Measurements from ENCODE around the gene TRIM26.

Gene TRIM26

GRCh38 chr6:30216096-30216495 lies 2.9 kb upstream of the TRIM26 start:
- H3K36me3 ChIP-seq (replicated peaks in 1 of 2; ENCODE audit: control insufficient read depth in 2 of 2, insufficient read depth in 2 of 2, low read length in 2 of 2): no peaks in the 10 kb centered on the region
- no peak overlapping the region for H3K27ac ChIP-seq (replicated peaks; ENCODE audit: low read length)
- H3K14ac ChIP-seq (ENCODE audit: low read length): no peak overlapping the region
- H4K8ac ChIP-seq (ENCODE audit: low read depth, low read length): no peak overlapping the region
- H3K79me1 ChIP-seq (ENCODE audit: low read depth, low read length): no peaks in the 10 kb centered on the region
- H2AFZ ChIP-seq (ENCODE audit: low read length): peak overlapping the region; percentile 32
- no peak overlapping the region for H2BK15ac ChIP-seq (ENCODE audit: low read length)
- no peak overlapping the region for H3K9ac ChIP-seq (ENCODE audit: low read depth, low read length, poor library complexity)
- no peaks in the 10 kb centered on the region for H3K27me3 ChIP-seq (ENCODE audit: control insufficient read depth in 3 of 3, insufficient read depth in 3 of 3, low read depth in 1 of 3, low read length in 3 of 3)
- H2AK5ac ChIP-seq (ENCODE audit: low read depth, low read length): no peak overlapping the region
- no peak overlapping the region for H2BK120ac ChIP-seq (ENCODE audit: low read depth, low read length)
- H3K23ac ChIP-seq (ENCODE audit: low read depth, low read length, poor library complexity): no peak overlapping the region
- no peak overlapping the region for H2BK5ac ChIP-seq (ENCODE audit: low read length)
- H3K4ac ChIP-seq (ENCODE audit: low read length): no peak overlapping the region
- no peak overlapping the region for H3K4me2 ChIP-seq (ENCODE audit: insufficient read depth, low read length, poor library complexity, severe bottlenecking)
- H3K4me3 ChIP-seq (ENCODE audit: low read length in 2 of 2): no peak overlapping the region
- H3K18ac ChIP-seq (ENCODE audit: low read length): no peak overlapping the region
- peaks cover 4 to 12% of the 10 kb centered on the region in 2 donors for H3K4me1 ChIP-seq (ENCODE audit: control insufficient read depth in 2 of 2, insufficient read depth in 1 of 2, low read depth in 1 of 2, low read length in 2 of 2)
- no CpG with 5 or more reads among the region's 3 CpGs for WGBS, 2 donors (ENCODE audit: extremely low coverage in 2 of 2, insufficient read length in 2 of 2, insufficient replicate concordance in 1 of 2)
- no peak overlapping the region for H4K91ac ChIP-seq (ENCODE audit: low read depth, low read length, poor library complexity)
- H2BK12ac ChIP-seq (ENCODE audit: low read length): no peak overlapping the region
- no peak for DNase-seq (ENCODE audit: low spot score)
- H3K9me3 ChIP-seq (replicated peaks in 1 of 2; ENCODE audit: control insufficient read depth in 2 of 2, insufficient read depth in 1 of 2, low read depth in 1 of 2, low read length in 2 of 2): no peaks in the 10 kb centered on the region

- no peak for DNase-seq (ENCODE audit: low spot score)
Measured at GRCh38 chr6:30214657-30214982, 1.4 kb upstream of the TRIM26 start.

GRCh38 chr6:30213957-30214656 lies 901 bp upstream of the TRIM26 start:
- WGBS, 2 donors (ENCODE audit: extremely low coverage in 2 of 2, insufficient read length in 2 of 2, insufficient replicate concordance in 1 of 2): no CpG with 5 or more reads among the region's 45 CpGs
- H3K4ac ChIP-seq (ENCODE audit: low read length): no peak overlapping the region
- no peaks in the 10 kb centered on the region for H3K27me3 ChIP-seq (ENCODE audit: control insufficient read depth in 3 of 3, insufficient read depth in 3 of 3, low read depth in 1 of 3, low read length in 3 of 3)
- H2BK120ac ChIP-seq (ENCODE audit: low read depth, low read length): no peak overlapping the region
- peak overlapping the region; percentile 58 for H3K18ac ChIP-seq (ENCODE audit: low read length)
- H3K4me2 ChIP-seq (ENCODE audit: insufficient read depth, low read length, poor library complexity, severe bottlenecking): peak overlapping the region; percentile 77
- peak overlapping the region; percentile 58 for H3K27ac ChIP-seq (replicated peaks; ENCODE audit: low read length)
- H3K79me1 ChIP-seq (ENCODE audit: low read depth, low read length): no peaks in the 10 kb centered on the region
- peak overlapping the region; percentile 95 for H2AFZ ChIP-seq (ENCODE audit: low read length)
- H2BK5ac ChIP-seq (ENCODE audit: low read length): no peak overlapping the region
- no peaks in the 10 kb centered on the region for H3K9me3 ChIP-seq (replicated peaks in 1 of 2; ENCODE audit: control insufficient read depth in 2 of 2, insufficient read depth in 1 of 2, low read depth in 1 of 2, low read length in 2 of 2)
- peak overlapping the region; percentile 68 for H2AK5ac ChIP-seq (ENCODE audit: low read depth, low read length)
- no peak overlapping the region for H2BK12ac ChIP-seq (ENCODE audit: low read length)
- H3K36me3 ChIP-seq (replicated peaks in 1 of 2; ENCODE audit: control insufficient read depth in 2 of 2, insufficient read depth in 2 of 2, low read length in 2 of 2): peaks cover 0 to 15% of the 10 kb centered on the region in 2 donors
- peak overlapping the region; percentile 90 for H3K9ac ChIP-seq (ENCODE audit: low read depth, low read length, poor library complexity)
- H3K23ac ChIP-seq (ENCODE audit: low read depth, low read length, poor library complexity): peak overlapping the region; percentile 46
- peak overlapping the region; percentile 53 for H4K8ac ChIP-seq (ENCODE audit: low read depth, low read length)
- H3K4me1 ChIP-seq (ENCODE audit: control insufficient read depth in 2 of 2, insufficient read depth in 1 of 2, low read depth in 1 of 2, low read length in 2 of 2): peaks cover 4 to 21% of the 10 kb centered on the region in 2 donors
- peak overlapping the region; percentile 89 for H3K4me3 ChIP-seq (ENCODE audit: low read length in 2 of 2)
- no peak overlapping the region for H3K14ac ChIP-seq (ENCODE audit: low read length)
- H2BK15ac ChIP-seq (ENCODE audit: low read length): peak overlapping the region; percentile 35
- no peak overlapping the region for H4K91ac ChIP-seq (ENCODE audit: low read depth, low read length, poor library complexity)
- peak; percentile 46 for DNase-seq (ENCODE audit: low spot score)

More at GRCh38 chr6:30214657-30214982, 1.4 kb upstream of the TRIM26 start:
- no peak overlapping the region for H3K27ac ChIP-seq (replicated peaks; ENCODE audit: low read length)
- H3K18ac ChIP-seq (ENCODE audit: low read length): peak overlapping the region; percentile 44
- H2BK15ac ChIP-seq (ENCODE audit: low read length): peak overlapping the region; percentile 35
- peaks cover 0 to 10% of the 10 kb centered on the region in 2 donors for H3K36me3 ChIP-seq (replicated peaks in 1 of 2; ENCODE audit: control insufficient read depth in 2 of 2, insufficient read depth in 2 of 2, low read length in 2 of 2)
- H3K4me3 ChIP-seq (ENCODE audit: low read length in 2 of 2): peak overlapping the region; percentile 89
- no peak overlapping the region for H2BK120ac ChIP-seq (ENCODE audit: low read depth, low read length)
- peak overlapping the region; percentile 95 for H2AFZ ChIP-seq (ENCODE audit: low read length)
- H3K14ac ChIP-seq (ENCODE audit: low read length): no peak overlapping the region
- no peak overlapping the region for H2BK5ac ChIP-seq (ENCODE audit: low read length)
- H4K8ac ChIP-seq (ENCODE audit: low read depth, low read length): no peak overlapping the region
- H2BK12ac ChIP-seq (ENCODE audit: low read length): no peak overlapping the region
- H3K4me2 ChIP-seq (ENCODE audit: insufficient read depth, low read length, poor library complexity, severe bottlenecking): peak overlapping the region; percentile 77
- no peak overlapping the region for H3K23ac ChIP-seq (ENCODE audit: low read depth, low read length, poor library complexity)
- WGBS, 2 donors (ENCODE audit: extremely low coverage in 2 of 2, insufficient read length in 2 of 2, insufficient replicate concordance in 1 of 2): no CpG with 5 or more reads among the region's 14 CpGs
- peak overlapping the region; percentile 68 for H2AK5ac ChIP-seq (ENCODE audit: low read depth, low read length)
- peaks cover 4 to 21% of the 10 kb centered on the region in 2 donors for H3K4me1 ChIP-seq (ENCODE audit: control insufficient read depth in 2 of 2, insufficient read depth in 1 of 2, low read depth in 1 of 2, low read length in 2 of 2)
- no peak overlapping the region for H4K91ac ChIP-seq (ENCODE audit: low read depth, low read length, poor library complexity)
- no peaks in the 10 kb centered on the region for H3K9me3 ChIP-seq (replicated peaks in 1 of 2; ENCODE audit: control insufficient read depth in 2 of 2, insufficient read depth in 1 of 2, low read depth in 1 of 2, low read length in 2 of 2)
- no peak overlapping the region for H3K4ac ChIP-seq (ENCODE audit: low read length)
- no peaks in the 10 kb centered on the region for H3K27me3 ChIP-seq (ENCODE audit: control insufficient read depth in 3 of 3, insufficient read depth in 3 of 3, low read depth in 1 of 3, low read length in 3 of 3)
- H3K9ac ChIP-seq (ENCODE audit: low read depth, low read length, poor library complexity): no peak overlapping the region
- H3K79me1 ChIP-seq (ENCODE audit: low read depth, low read length): no peaks in the 10 kb centered on the region

GRCh38 chr6:30213667-30213956 lies 406 bp upstream of the TRIM26 start:
- WGBS, 2 donors (ENCODE audit: extremely low coverage in 2 of 2, insufficient read length in 2 of 2, insufficient replicate concordance in 1 of 2): no CpG with 5 or more reads among the region's 12 CpGs
- Histone ChIP-seq H3K27ac (replicated peaks; ENCODE audit: low read length) (no peak overlapping the region), H2BK120ac (ENCODE audit: low read depth, low read length) (no peak overlapping the region)

More at GRCh38 chr6:30213667-30213956, 406 bp upstream of the TRIM26 start:
- Histone ChIP-seq H2BK15ac (ENCODE audit: low read length) (no peak overlapping the region), H4K91ac (ENCODE audit: low read depth, low read length, poor library complexity) (no peak overlapping the region), H4K8ac (ENCODE audit: low read depth, low read length) (no peak overlapping the region), H3K79me1 (ENCODE audit: low read depth, low read length) (no peaks in the 10 kb centered on the region), H2BK12ac (ENCODE audit: low read length) (no peak overlapping the region), H3K36me3 (replicated peaks in 1 of 2; ENCODE audit: control insufficient read depth in 2 of 2, insufficient read depth in 2 of 2, low read length in 2 of 2) (peaks cover 0 to 20% of the 10 kb centered on the region in 2 donors), H2AK5ac (ENCODE audit: low read depth, low read length) (no peak overlapping the region), H3K4me3 (ENCODE audit: low read length in 2 of 2) (peak overlapping the region; percentile 89), H3K18ac (ENCODE audit: low read length) (no peak overlapping the region), H2AFZ (ENCODE audit: low read length) (peak overlapping the region; percentile 95), H2BK5ac (ENCODE audit: low read length) (no peak overlapping the region), H3K4me1 (ENCODE audit: control insufficient read depth in 2 of 2, insufficient read depth in 1 of 2, low read depth in 1 of 2, low read length in 2 of 2) (peaks cover 4 to 21% of the 10 kb centered on the region in 2 donors), H3K23ac (ENCODE audit: low read depth, low read length, poor library complexity) (no peak overlapping the region), H3K14ac (ENCODE audit: low read length) (no peak overlapping the region), H3K9me3 (replicated peaks in 1 of 2; ENCODE audit: control insufficient read depth in 2 of 2, insufficient read depth in 1 of 2, low read depth in 1 of 2, low read length in 2 of 2) (no peaks in the 10 kb centered on the region), H3K4ac (ENCODE audit: low read length) (no peak overlapping the region), H3K9ac (ENCODE audit: low read depth, low read length, poor library complexity) (peak overlapping the region; percentile 2), H3K4me2 (ENCODE audit: insufficient read depth, low read length, poor library complexity, severe bottlenecking) (peak overlapping the region; percentile 77), H3K27me3 (ENCODE audit: control insufficient read depth in 3 of 3, insufficient read depth in 3 of 3, low read depth in 1 of 3, low read length in 3 of 3) (no peaks in the 10 kb centered on the region)
- DNase-seq (ENCODE audit: low spot score): no peak
